ENCODE measurements around the gene AFF4. TPM values are rescaled to one million over a fixed set of nuclear protein-coding genes. Genes with fewer than 3 reads are reported as not detected.

Gene AFF4
- total RNA-seq, 1 donor from 2014 or later = 79.1 TPM

DNA sequence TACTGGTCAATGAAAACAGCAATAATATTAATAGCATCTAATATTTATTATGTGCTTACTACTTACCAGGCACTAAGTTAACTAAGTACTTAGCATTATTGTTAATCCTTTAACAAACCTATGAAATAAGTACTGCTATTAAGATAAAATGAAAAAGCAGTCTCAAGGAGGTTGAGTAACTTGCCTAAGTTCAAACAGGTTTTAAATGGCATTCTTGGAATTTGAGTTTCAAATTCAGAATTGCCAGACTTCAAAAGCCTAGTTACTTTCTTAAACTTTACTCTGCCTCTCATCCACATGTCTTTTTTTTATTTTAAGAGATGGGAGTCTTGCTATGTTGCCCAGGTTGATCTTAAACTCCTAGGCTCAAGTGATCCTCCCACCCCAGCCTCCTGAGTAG lies 73.9 kb downstream of the AFF4 start:
- no peaks in the 10 kb centered on the region for H3K9me3 ChIP-seq
- no peaks in the 10 kb centered on the region for H3K27me3 ChIP-seq
- no peak overlapping the region for H3K4me3 ChIP-seq
- no peak for TF ChIP-seq POLR2A (IDR thresholded peaks at IDR 0.05)
- DNase-seq (ENCODE audit: extremely low spot score in 2 of 2) = no peak
- H3K36me3 ChIP-seq = peaks cover 0 to 70% of the 10 kb centered on the region in 2 donors
- no peak overlapping the region for H3K27ac ChIP-seq
- intact Hi-C loops (cut with DNase I) = no loop called here
- H3K4me1 ChIP-seq = no peaks in the 10 kb centered on the region

DNA sequence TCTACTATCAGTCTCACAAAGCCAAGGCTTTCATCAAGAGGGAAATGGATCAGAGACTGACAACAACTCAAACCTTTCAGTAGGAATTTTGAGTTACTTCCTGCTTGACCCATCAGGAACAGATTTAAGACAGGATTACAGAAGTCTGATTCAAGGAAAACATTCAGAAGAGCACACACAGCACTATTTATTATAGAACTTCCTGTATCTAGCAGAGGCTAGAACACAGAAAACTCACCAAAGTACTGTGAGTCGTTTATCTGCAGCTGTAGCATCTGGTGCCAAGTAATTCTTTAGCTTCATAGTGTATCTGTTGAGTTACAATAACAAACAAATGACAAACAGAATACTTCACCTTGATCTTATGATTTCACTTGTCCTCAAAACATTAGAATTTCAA lies 76.2 kb downstream of the AFF4 start:
- TF ChIP-seq, protein P1, sequence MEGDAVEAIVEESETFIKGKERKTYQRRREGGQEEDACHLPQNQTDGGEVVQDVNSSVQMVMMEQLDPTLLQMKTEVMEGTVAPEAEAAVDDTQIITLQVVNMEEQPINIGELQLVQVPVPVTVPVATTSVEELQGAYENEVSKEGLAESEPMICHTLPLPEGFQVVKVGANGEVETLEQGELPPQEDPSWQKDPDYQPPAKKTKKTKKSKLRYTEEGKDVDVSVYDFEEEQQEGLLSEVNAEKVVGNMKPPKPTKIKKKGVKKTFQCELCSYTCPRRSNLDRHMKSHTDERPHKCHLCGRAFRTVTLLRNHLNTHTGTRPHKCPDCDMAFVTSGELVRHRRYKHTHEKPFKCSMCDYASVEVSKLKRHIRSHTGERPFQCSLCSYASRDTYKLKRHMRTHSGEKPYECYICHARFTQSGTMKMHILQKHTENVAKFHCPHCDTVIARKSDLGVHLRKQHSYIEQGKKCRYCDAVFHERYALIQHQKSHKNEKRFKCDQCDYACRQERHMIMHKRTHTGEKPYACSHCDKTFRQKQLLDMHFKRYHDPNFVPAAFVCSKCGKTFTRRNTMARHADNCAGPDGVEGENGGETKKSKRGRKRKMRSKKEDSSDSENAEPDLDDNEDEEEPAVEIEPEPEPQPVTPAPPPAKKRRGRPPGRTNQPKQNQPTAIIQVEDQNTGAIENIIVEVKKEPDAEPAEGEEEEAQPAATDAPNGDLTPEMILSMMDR (IDR thresholded peaks at IDR 0.05) = no peak
- TF ChIP-seq POLR2AphosphoS5 (IDR thresholded peaks at IDR 0.05; ENCODE audit: insufficient read depth in 1 of 2, low read depth in 1 of 2) (no peak), POLR2A (IDR thresholded peaks at IDR 0.05) (no peak)
- Histone ChIP-seq H3K27me3 (no peaks in the 10 kb centered on the region), H3K4me3 (no peak overlapping the region), H3K9me3 (no peaks in the 10 kb centered on the region), H3K36me3 (peaks cover 0 to 77% of the 10 kb centered on the region in 2 donors), H3K4me1 (no peaks in the 10 kb centered on the region), H3K27ac (no peak overlapping the region)
- no peak for DNase-seq (ENCODE audit: extremely low spot score in 2 of 2)
- intact Hi-C loops (cut with DNase I) = no loop called here

DNA sequence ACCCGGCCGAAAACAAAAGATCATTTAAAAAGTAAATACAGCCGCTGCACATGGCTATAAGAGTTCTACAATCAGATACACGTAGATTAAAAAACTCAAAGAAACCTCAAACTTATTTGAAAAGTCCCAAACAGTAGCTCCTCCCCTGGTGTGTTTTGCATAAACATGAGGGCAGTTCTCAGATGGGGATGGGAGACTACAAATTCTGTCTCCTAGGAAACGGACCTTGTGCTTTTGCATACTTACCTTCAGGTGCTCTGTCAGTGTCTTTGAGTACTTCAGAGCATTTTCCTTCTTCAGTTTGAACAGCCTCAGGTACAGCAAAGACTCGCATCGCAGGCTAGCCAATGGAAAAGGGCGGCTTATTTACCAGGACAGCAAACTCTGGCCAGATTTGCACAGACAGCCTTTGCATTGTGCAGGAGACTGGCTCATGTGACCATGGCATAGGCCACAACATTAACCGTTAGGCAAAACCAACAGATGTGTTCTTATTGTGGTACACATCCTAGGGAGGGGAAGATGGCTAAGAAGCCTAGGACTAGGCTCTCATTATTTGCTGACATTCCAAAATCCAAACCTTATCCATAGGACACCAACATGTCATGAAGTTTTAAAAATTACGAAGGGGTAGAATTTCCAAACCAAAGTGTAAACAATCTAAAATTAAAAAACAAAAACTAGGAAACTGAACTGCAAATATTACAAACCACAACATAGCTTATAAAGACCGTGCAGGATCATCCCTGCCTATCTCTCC lies 77.2 kb downstream of the AFF4 start:
- Histone ChIP-seq H3K4me1 (no peaks in the 10 kb centered on the region), H3K27me3 (no peaks in the 10 kb centered on the region), H3K4me3 (no peak overlapping the region), H3K27ac (no peak overlapping the region), H3K36me3 (peaks cover 0 to 73% of the 10 kb centered on the region in 2 donors), H3K9me3 (no peaks in the 10 kb centered on the region)
- TF ChIP-seq POLR2A (IDR thresholded peaks at IDR 0.05) (no peak), POLR2AphosphoS5 (IDR thresholded peaks at IDR 0.05; ENCODE audit: insufficient read depth in 1 of 2, low read depth in 1 of 2) (no peak)
- TF ChIP-seq, protein P1 (IDR thresholded peaks at IDR 0.05) = no peak
- intact Hi-C loops (cut with DNase I) = no loop called here
- no peak for DNase-seq (ENCODE audit: extremely low spot score in 2 of 2)

DNA sequence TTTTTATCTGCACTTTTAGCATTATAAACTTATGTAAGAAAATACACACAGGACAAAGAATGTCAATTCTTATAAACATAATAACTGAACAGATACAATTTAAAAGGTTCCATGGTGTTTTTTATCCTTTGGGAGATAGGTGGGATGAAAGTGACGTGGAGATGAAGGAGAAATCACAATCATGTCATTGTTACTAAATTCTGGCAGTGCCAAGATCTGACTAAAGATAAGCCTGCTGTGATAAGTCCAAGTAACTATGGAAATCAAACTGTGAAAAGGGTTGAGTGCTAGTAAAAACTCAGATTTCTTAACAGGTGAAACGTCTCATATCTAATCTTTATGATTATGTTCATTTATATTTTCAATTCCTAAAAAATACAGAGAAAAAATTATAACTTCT lies 78.9 kb downstream of the AFF4 start:
- peaks cover 0 to 89% of the 10 kb centered on the region in 2 donors for H3K36me3 ChIP-seq
- intact Hi-C loops (cut with DNase I) = no loop called here

DNA sequence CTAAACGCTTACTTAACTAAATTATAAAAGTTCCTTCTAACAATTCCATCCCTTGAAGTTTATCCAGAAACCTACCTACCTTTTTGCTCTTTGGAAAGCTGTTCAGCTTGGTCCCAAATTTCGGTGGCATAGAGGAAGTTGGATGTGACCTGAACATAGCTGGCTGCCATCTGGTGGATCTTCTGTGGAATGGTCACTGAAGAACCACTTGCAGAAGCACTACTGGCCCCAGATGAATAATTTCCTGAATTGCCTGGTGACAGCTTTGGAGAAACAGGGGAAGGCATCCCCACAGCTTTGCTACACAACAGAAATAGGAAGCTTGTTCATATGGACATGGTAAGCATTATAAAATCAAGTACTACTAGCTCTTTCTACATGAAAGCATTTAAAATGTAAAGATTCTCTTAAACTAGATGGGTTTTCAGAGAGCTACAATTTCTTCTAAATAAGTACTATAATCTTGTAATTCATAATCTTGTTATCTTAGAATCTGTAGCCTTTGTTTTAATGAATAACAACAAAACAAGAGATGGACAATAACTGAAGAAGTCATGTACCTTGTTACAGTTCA lies 80.1 kb downstream of the AFF4 start:
- no peaks in the 10 kb centered on the region for H3K9me3 ChIP-seq
- no peak overlapping the region for H3K4me3 ChIP-seq
- DNase-seq (ENCODE audit: extremely low spot score in 2 of 2) = no peak
- intact Hi-C loops (cut with DNase I) = no loop called here
- H3K4me1 ChIP-seq = no peaks in the 10 kb centered on the region
- no peaks in the 10 kb centered on the region for H3K27me3 ChIP-seq
- TF ChIP-seq POLR2AphosphoS5 (IDR thresholded peaks at IDR 0.05; ENCODE audit: insufficient read depth in 1 of 2, low read depth in 1 of 2) = peak in 1 of 2 donors; percentile 47
- TF ChIP-seq, protein P1 (IDR thresholded peaks at IDR 0.05) = peak in 2 of 3 experiments; percentile 37 to 55
- TF ChIP-seq POLR2A (IDR thresholded peaks at IDR 0.05) = no peak
- no peak overlapping the region for H3K27ac ChIP-seq
- peaks cover 0 to 85% of the 10 kb centered on the region in 2 donors for H3K36me3 ChIP-seq

More for the DNA sequence above, 78.9 kb downstream of the AFF4 start:
- Histone ChIP-seq H3K4me3 (no peak overlapping the region), H3K4me1 (no peaks in the 10 kb centered on the region), H3K9me3 (no peaks in the 10 kb centered on the region), H3K27me3 (no peaks in the 10 kb centered on the region), H3K27ac (no peak overlapping the region)
- TF ChIP-seq, protein P1 (IDR thresholded peaks at IDR 0.05) = no peak
- TF ChIP-seq POLR2A (IDR thresholded peaks at IDR 0.05) = no peak
- TF ChIP-seq POLR2AphosphoS5 (IDR thresholded peaks at IDR 0.05; ENCODE audit: insufficient read depth in 1 of 2, low read depth in 1 of 2) = no peak
- no peak for DNase-seq (ENCODE audit: extremely low spot score in 2 of 2)
